ENCODE measurements around the gene HUS1.

DNA sequence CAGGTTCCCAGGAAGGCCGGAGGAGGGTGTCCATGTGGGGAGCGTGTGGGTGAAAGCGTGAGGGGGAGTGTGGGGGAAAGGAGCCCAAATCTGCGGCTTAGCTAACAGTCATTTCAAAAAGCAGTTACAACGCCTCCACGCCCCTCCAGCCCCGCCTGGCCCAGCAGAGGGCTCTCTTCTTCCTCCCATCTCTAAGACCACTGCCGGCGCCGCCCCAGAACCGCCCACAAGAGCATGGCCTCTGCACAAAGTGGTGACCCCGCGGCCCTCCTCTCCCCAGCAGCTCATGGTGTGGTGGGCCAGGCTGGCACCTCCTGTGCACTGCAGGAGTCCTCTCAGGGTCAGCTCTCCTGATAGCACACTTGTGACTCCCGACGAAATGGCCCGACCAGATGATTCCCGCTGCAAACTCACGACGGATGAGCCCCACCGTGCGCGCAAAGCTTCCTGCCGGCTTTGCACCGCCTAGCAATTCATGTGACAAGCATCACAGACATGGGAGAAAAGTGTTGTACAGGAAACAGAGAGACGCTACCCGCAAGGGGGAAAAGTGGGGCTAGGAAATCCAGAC, 12.4 kb upstream of the HUS1 start:
- TF ChIP-seq ZNF766 (CRISPR knock-in tag; IDR thresholded peaks at IDR 0.05; ENCODE audit: borderline replicate concordance): no peak
- no peak for TF ChIP-seq NAIF1 (CRISPR knock-in tag; IDR thresholded peaks at IDR 0.05; ENCODE audit: borderline replicate concordance)
- TF ChIP-seq ZNF614 (CRISPR knock-in tag; IDR thresholded peaks at IDR 0.05; ENCODE audit: borderline replicate concordance): peak; percentile 40; the same call in 1 of the 2 replicates
- TF ChIP-seq ZNF30 (CRISPR knock-in tag; IDR thresholded peaks at IDR 0.05): no peak
- peak; percentile 49; the same call in 1 of the 2 replicates for TF ChIP-seq MYC (CRISPR knock-in tag; IDR thresholded peaks at IDR 0.05; ENCODE audit: borderline replicate concordance)
